ENCODE data around the gene TRAM2.

The TRAM2 gene

DNA sequence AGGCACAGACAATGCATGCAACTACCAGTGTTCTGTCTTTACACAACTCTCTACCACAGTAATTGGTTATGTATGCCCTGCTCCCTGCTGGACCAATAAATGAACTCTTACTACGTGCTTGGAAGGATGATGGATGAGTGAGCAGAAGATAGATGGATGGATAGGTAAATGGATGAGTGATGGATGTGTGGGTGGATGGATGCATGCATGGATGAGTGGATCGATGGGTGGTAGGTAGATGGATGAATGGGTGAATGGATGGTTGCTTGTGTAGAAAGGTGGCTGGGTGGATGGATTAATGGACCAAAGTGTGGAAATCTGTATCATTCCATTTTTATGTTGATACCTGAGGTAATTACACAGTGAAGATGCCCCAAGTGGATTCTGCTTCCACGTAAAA lies 10.1 kb upstream of the TRAM2 start:
- peak; percentile 0 for DNase-seq (ENCODE audit: low spot score)

DNA sequence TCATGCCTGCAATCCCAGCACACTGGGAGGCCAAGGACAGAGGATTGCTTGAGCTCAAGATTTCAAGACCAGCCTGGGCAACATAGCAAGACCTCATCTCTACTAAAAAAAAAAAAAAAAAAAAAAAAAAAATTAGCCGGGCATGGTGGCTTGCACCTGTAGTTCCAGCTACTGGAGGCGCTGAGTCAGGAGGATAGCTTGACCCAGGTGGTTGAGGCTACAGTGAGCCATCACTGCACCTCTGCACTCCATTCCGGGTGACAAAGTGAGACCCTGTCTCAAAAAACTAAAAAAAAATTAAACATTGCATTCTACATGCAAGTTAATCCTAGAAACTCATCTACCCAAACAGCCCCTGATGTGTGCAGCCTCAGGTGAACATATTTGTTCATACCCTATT lies 7.3 kb upstream of the TRAM2 start:
- H3K4me3 ChIP-seq: no peak overlapping the region
- DNase-seq (ENCODE audit: low spot score): no peak
- no peak overlapping the region for H3K27ac ChIP-seq
- TF ChIP-seq, protein P1, sequence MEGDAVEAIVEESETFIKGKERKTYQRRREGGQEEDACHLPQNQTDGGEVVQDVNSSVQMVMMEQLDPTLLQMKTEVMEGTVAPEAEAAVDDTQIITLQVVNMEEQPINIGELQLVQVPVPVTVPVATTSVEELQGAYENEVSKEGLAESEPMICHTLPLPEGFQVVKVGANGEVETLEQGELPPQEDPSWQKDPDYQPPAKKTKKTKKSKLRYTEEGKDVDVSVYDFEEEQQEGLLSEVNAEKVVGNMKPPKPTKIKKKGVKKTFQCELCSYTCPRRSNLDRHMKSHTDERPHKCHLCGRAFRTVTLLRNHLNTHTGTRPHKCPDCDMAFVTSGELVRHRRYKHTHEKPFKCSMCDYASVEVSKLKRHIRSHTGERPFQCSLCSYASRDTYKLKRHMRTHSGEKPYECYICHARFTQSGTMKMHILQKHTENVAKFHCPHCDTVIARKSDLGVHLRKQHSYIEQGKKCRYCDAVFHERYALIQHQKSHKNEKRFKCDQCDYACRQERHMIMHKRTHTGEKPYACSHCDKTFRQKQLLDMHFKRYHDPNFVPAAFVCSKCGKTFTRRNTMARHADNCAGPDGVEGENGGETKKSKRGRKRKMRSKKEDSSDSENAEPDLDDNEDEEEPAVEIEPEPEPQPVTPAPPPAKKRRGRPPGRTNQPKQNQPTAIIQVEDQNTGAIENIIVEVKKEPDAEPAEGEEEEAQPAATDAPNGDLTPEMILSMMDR (IDR thresholded peaks at IDR 0.05): no peak

More for the DNA sequence above, 10.1 kb upstream of the TRAM2 start:
- TF ChIP-seq, protein P1 (IDR thresholded peaks at IDR 0.05): no peak
- Histone ChIP-seq H3K4me3 (no peak overlapping the region), H3K27ac (no peak overlapping the region)

DNA sequence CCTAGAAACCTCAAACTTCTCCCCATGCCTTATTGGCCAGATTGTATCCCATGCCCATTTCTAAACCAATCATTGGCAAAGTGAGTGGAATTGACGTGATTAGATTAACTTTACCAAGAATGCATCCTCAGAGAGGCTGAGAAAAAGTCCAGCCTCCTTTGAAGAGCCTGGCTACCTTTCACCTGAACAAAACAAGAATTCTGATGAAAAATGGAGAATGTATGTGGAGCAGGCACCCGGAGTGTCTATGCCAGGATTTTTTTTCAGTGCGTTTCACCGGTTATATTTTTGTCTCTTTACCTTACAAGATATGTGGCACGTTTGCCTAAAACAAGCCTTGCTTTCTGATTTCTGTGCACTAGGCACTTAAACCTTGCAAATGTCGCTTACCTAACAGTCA lies 6.1 kb upstream of the TRAM2 start:
- Histone ChIP-seq H3K4me3 (no peak overlapping the region), H3K27ac (no peak overlapping the region)
- TF ChIP-seq, protein P1 (IDR thresholded peaks at IDR 0.05): no peak
- DNase-seq (ENCODE audit: low spot score): no peak

DNA sequence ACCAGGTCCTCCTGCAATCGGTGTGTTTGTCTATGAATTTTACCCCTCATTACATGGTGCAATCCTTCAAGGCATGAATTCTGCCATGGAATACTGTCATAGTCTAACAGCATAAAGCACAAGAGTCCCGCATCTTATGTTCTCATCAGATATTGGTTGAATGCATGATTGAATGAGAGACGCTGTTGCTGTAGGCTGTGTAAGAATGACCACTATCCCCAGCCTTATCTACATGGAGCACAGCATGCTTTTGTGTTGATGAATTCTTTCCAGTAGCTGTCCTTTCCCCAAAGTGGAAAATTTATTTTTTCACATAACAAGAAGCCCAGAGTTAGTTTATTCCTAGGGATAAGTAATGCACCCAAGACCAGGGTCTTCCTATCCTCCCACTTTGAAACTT lies 5.6 kb upstream of the TRAM2 start:
- Histone ChIP-seq H3K27ac (no peak overlapping the region), H3K4me3 (no peak overlapping the region)
- TF ChIP-seq, protein P1 (IDR thresholded peaks at IDR 0.05): no peak
- no peak for DNase-seq (ENCODE audit: low spot score)

DNA sequence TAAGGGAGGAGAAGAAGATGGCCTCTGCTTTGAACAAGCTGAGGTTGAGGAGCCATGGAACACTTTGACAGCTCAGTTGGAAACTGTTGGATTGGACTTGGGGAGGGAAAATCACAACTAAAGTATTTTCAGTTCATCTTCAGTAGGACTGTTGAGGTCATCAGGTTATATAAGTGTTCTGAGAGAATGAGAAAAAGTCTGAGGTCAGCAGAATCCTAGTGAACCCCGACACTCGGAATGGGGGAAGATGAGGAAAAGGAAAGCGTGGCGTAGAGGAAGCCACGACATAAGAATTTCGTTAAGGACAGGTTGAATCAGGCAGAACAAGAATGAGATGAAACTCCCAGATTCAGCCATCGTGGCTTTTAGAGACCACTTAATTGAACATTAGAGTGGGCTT lies 4.0 kb upstream of the TRAM2 start:
- no peak for DNase-seq (ENCODE audit: low spot score)
- TF ChIP-seq, protein P1 (IDR thresholded peaks at IDR 0.05): no peak
- no peak overlapping the region for H3K4me3 ChIP-seq
- no peak overlapping the region for H3K27ac ChIP-seq

DNA sequence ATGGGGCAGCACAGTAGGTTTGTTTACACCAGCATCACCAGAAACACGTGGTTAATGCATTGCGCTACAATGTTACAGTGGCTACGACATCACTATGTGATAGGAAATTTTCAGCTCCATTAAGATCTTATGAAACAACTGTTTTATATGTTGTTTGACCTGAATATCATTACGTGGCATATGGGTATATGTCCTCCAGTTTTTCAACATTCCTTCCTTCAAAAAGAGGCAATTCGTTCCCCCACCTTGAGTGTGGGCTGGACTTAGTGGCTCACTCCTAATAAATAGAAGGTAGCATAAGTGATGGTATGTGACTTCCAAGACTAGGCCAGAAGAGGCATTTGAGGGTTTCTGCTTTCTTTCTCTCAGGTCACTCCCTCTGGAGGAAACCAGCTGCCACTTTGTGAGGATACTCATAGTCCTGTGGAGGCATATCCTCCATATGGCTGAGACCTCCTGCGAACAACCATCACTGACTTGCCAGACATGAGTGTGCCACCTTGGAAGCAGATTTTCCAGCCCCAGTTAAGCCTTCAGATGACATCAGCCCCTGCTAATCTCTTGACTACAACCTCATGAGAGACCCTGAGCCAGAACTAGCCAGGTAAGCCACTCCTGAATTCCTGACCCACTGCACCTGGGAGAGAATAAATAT lies 2.3 kb upstream of the TRAM2 start:
- TF ChIP-seq, protein P1 (IDR thresholded peaks at IDR 0.05): no peak
- no peak overlapping the region for H3K27ac ChIP-seq
- H3K4me3 ChIP-seq: no peak overlapping the region
- peak; percentile 5 for DNase-seq (ENCODE audit: low spot score)

DNA sequence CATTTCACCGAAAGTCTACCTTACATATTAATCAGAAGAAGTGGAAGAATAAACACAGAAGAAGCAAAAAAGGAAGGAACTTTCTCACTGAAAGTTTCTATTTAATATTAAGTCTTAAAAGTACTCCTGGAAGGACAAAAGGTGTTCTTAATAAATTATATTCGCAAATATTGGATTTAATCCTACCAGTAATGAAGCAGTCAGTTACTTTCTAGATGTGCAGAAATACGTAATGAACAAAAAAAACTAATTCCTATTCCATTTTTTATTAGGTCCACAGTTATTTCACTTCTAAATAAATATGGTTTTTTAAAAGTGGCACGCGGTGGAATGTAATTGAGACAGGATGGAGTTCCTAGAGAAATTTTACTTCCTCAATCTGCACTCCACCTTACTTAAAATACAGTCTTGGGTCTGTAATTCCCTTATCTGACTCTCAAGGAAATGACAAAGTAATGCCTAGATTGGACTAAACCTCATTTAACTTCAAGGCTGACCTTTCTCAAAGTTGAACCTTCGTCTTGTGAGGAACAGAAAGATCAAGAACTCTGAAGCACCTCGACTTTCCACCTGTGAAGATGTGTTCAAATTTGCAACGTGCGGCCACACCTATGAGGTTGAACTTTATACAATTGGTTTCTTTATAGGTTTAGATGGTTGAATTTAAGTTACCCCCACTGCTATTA lies 1.1 kb upstream of the TRAM2 start:
- no peak for DNase-seq (ENCODE audit: low spot score)
- Histone ChIP-seq H3K4me3 (peak overlapping the region; percentile 90), H3K27ac (peak overlapping the region; percentile 98 to 99)
- TF ChIP-seq, protein P1 (IDR thresholded peaks at IDR 0.05): no peak
